SH-SY5Y (cell line): ENCODE results near the gene HOXD12.

ENCODE experiments used
- GATA2 ChIP-seq: IDR thresholded peaks from 2 replicates; pipeline ENCODE4 v1.6.1; 2011; ENCODE audit warnings: mild to moderate bottlenecking, low read depth, low read length
- GATA3 ChIP-seq: IDR thresholded peaks from 2 replicates; pipeline ENCODE4 v1.6.1; 2011; ENCODE audit warnings: low read depth, mild to moderate bottlenecking, low read length, moderate library complexity

GRCh38 chr2:176129813-176130146 lies 30.2 kb downstream of the HOXD12 start:
- TF ChIP-seq GATA3 (no peak), GATA2 (no peak)
